BJ (cell line): ENCODE measurements around the gene SLCO6A1. TPM values are rescaled to one million over a fixed set of nuclear protein-coding genes. Genes with fewer than 3 reads are reported as not detected.
"Not testable (repeated sequence)": the region's sequence is repeated elsewhere in the genome, so short reads cannot be mapped to it uniquely, and the experiment has no call there.

Source experiments
- CTCF ChIA-PET: fragments of 350-600 bp; formaldehyde crosslinking; extraction: SDS; loops from one replicate; lab custom pipeline; 2021; ENCODE audit warnings: antibody characterized with exemption, inconsistent platforms; lab: Yijun Ruan, JAX
- POLR2A ChIA-PET: fragments of 300-600 bp; sonication (Branson Sonifier 250); formaldehyde crosslinking; extraction: SDS; loops from one replicate; lab custom pipeline; 2021; ENCODE audit warnings: antibody characterized with exemption; lab: Charles Lee
- DNase-seq: peaks from one replicate; pipeline ENCODE4 v3.0.0-alpha.2; 2011; ENCODE audit warnings: low read depth
- H3K27me3 ChIP-seq: 2 replicates; pipeline ENCODE4 v1.6.0; 2011; ENCODE audit warnings: low read length; ENCODE audit not compliant: control insufficient read depth, insufficient read depth
- H3K36me3 ChIP-seq: 2 replicates; pipeline ENCODE4 v1.5.1; 2011; ENCODE audit warnings: low read length; ENCODE audit not compliant: control insufficient read depth, insufficient read depth
- H3K4me3 ChIP-seq: 2 replicates; pipeline ENCODE4 v1.5.1; 2011; ENCODE audit warnings: low read depth, mild to moderate bottlenecking, control low read depth, low read length
- polyA plus RNA-seq: library from polyadenylated mRNA; depleted of rRNA; stranded (reverse); fragments of >200 nt; gene quantifications from 2 replicates; pipeline ENCODE4 v1.2.3, GENCODE V29; 2011
- TF ChIP-seq, protein P1 (sequence below): IDR thresholded peaks from 2 replicates; pipeline ENCODE4 v1.5.1; 2011; ENCODE audit warnings: low read depth, mild to moderate bottlenecking, control low read depth, inconsistent platforms, low read length, moderate library complexity; ENCODE audit not compliant: insufficient read depth

The SLCO6A1 gene
- polyA plus RNA-seq, 1 experiment: not detected

DNA sequence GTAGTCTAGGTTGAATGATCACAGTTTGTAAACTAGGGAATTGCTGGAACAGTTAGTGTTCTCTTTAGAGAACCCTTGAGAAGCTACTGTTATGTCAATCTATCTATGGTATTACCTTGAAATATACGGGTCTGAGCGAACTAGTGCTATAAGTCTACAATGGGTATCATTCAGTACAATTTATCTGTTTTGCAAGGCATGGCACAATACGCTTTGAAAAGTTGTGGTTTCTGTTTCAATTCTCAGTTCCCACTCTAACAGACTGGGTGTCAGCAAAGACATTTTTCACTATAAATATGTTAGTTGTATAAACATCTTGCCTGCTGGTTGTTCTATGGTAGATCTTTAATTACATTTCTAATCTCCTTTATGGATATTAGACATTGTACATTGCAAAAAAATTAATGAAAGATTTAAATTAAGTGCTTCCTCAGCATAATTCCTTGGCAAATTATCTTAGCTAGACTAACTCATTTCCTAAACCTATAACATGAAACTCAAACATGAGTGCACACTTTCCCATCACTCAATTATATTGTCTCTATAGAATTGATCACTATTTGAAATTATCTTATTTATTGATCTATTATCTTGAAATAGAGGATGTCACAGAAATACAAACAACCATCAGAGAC lies 24.9 kb upstream of the SLCO6A1 start:
- Histone ChIP-seq H3K4me3 (no peak overlapping the region), H3K27me3 (no peaks in the 10 kb centered on the region), H3K36me3 (no peaks in the 10 kb centered on the region)
- CTCF ChIA-PET: no interaction called here
- POLR2A ChIA-PET: no interaction called here
- DNase-seq: no peak
- TF ChIP-seq, protein P1, sequence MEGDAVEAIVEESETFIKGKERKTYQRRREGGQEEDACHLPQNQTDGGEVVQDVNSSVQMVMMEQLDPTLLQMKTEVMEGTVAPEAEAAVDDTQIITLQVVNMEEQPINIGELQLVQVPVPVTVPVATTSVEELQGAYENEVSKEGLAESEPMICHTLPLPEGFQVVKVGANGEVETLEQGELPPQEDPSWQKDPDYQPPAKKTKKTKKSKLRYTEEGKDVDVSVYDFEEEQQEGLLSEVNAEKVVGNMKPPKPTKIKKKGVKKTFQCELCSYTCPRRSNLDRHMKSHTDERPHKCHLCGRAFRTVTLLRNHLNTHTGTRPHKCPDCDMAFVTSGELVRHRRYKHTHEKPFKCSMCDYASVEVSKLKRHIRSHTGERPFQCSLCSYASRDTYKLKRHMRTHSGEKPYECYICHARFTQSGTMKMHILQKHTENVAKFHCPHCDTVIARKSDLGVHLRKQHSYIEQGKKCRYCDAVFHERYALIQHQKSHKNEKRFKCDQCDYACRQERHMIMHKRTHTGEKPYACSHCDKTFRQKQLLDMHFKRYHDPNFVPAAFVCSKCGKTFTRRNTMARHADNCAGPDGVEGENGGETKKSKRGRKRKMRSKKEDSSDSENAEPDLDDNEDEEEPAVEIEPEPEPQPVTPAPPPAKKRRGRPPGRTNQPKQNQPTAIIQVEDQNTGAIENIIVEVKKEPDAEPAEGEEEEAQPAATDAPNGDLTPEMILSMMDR: no peak

DNA sequence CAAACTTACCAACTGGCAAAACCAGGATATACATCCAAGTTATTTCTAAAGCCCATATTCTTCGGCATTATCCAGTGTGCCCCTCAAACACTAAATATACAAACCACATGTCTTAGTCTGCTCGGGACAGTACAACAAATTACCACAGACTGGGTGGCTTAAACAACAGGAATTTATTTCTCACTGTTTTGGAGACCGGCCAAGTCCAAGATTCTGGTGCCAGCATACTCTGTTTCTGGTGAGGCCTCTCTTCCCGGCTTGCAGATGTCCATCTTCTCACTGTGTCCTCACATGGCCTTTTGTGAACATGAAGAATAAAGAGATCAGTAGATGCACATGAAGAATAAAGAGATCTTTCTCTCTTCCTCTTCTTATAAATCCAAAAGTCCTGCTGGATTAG lies 12.9 kb upstream of the SLCO6A1 start:
- no peak overlapping the region for H3K4me3 ChIP-seq
- DNase-seq: no peak
- CTCF ChIA-PET: no interaction called here
- TF ChIP-seq, protein P1: no peak
- H3K36me3 ChIP-seq: no peaks in the 10 kb centered on the region
- POLR2A ChIA-PET: no interaction called here
- no peaks in the 10 kb centered on the region for H3K27me3 ChIP-seq

DNA sequence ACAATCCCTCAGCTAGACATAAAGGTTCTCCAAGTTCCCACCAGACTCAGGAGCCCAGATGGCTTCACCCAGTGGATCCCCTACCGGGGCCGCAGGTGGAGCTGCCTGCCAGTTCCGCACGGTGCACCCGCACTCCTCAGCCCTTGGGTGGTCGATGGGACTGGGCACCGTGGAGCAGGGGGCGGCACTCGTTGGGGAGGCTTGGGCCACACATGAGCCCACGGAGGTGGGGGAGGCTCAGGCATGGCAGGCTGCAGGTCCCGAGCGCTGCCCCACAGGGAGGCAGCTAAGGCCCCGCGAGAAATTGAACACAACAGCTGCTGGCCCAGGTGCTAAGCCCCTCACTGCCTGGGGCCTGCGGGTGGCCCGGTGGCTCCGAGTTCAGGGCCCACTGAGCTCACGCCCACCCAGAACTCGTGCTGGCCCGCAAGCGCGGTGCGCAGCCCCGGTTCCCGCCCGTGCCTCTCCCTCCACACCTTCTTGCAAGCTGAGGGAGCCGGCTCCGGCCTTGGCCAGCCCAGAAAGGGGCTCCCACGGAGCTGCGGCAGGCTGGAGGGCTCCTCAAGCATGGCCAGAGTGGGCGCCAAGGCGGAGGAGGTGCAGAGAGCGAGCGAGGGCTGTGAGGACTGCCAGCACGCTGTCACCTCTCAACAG lies 7.4 kb downstream of the SLCO6A1 start:
- H3K4me3 ChIP-seq, H3K36me3 ChIP-seq, POLR2A ChIA-PET, H3K27me3 ChIP-seq, CTCF ChIA-PET, DNase-seq: not testable (repeated sequence)

DNA sequence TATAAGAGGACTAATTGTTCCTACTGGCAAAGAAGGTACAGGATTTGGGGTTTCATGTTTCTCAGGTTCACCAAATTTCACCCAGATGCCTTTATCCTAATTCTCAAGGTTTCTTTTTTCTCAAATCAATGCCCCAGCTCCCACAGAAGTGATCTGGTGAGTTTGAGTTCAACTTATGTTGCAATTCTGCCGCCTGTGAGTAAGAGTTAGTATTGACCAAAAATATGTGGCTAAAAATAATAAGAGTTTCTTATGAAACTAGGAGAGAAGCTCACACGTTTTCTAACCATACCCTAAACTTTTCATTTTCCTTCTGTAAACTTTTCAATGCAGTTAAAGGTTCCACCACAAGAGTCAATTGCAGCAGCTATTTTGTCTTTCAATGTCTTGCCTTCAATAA lies 15.1 kb downstream of the SLCO6A1 start:
- no peaks in the 10 kb centered on the region for H3K27me3 ChIP-seq
- TF ChIP-seq, protein P1: no peak
- H3K4me3 ChIP-seq: no peak overlapping the region
- no peak for DNase-seq
- ChIA-PET POLR2A (no interaction called here), CTCF (no interaction called here)
- H3K36me3 ChIP-seq: no peaks in the 10 kb centered on the region

DNA sequence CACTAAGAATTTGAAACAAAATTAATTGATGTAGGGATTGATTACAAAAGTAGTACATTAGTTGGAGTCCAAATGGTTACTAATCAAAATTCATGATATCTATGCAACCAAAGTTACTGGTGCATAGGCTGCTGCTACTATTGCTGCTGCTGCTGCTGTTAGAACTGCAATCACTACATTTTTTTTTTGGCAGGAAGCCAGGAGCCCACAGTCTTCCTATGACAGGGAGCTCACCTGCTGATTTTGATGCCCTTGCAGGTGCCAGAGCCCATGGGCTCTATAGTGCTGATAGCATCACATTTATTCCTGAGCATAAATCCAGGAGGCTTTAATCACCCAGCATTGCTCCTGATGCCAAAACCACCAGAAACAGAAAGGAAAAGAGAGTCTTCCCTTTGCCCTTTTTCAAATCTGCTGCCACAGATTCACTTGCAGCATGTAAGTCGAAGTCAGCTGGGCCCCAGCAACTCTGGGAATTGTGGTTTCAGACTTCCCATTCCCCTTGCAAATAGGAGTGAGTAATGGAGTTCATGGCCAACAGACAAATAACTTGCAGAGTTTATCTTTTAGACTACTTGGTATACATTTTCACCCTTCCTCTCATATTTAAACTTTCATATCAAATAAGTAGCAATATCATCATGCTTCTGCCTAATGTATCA lies 17.6 kb downstream of the SLCO6A1 start:
- H3K27me3 ChIP-seq: no peaks in the 10 kb centered on the region
- no peak for DNase-seq
- no peak overlapping the region for H3K4me3 ChIP-seq
- ChIA-PET POLR2A (no interaction called here), CTCF (no interaction called here)
- no peaks in the 10 kb centered on the region for H3K36me3 ChIP-seq
- TF ChIP-seq, protein P1: no peak
